Measurements from ENCODE around the gene VAT1. TPM values are rescaled to one million over a fixed set of nuclear protein-coding genes. Genes with fewer than 3 reads are reported as not detected.

Gene VAT1
- total and polyA plus RNA-seq, 9 of the 15 experiments (the other 6 are each of a cell fraction or from before 2014, with no cell fraction given), result 29.4 to 153 (median 66.7) TPM

DNA sequence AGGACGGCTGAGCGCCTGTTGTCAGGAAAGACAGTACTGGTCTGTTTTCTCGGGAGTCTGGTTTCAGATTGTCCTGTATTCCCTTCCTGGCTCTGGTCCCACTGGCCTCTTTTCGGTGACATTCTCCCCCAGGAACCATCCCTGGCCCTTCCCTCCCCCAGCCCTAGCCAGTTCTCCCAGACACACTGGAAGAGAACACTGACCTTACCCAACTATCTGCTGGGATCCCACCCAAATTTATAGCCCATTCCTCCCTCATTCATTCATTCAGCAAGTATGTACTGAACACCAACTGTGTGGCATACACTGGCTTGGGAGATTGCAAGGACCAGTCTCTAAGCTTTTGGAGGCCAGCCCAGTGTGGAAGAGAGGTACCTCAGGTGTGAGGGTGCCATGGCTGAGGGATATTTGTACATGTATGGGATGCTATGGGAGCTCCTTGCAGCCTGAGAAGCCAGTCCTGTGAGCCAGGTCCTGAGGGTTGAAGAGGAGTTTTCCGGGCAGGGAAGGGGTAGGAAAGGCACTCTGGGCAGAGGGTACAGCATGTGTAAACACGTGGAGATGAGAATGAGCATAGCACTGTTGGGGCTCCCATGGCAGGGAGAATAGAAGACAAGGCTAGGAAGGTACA, 8.1 kb upstream of the VAT1 start:
- DNase-seq (ENCODE audit: extremely low read depth in 1 of 4, low spot score in 3 of 4), result no peak
- Histone ChIP-seq H3K79me2 (ENCODE audit: control insufficient read depth, insufficient read depth, low read length) (no peaks in the 10 kb centered on the region), H3K27me3 (ENCODE audit: control insufficient read depth in 2 of 2, insufficient read depth in 2 of 2, low read length in 2 of 2) (no peaks in the 10 kb centered on the region), H3K4me3 (no peak overlapping the region), H3K27ac (ENCODE audit: extremely low read depth, low read depth, low read length) (no peak overlapping the region), H3K9ac (ENCODE audit: insufficient read depth in 1 of 2, low read depth in 2 of 2, low read length in 2 of 2) (peak overlapping the region in 1 of 2 experiments; percentile 24; a peak in 1 of 4 replicates), H2AFZ (ENCODE audit: low read depth, low read length) (no peak overlapping the region), H3K4me1 (replicated peaks in 1 of 2; ENCODE audit: control insufficient read depth in 2 of 2, insufficient read depth in 2 of 2, low read length in 2 of 2) (peaks cover 5 to 26% of the 10 kb centered on the region in 2 experiments), H3K4me2 (ENCODE audit: insufficient read depth, low read length) (no peak overlapping the region), H3K9me3 (replicated peaks; ENCODE audit: control insufficient read depth, insufficient read depth, low read depth, low read length) (no peaks in the 10 kb centered on the region), H3K36me3 (ENCODE audit: control insufficient read depth, insufficient read depth, low read length) (no peaks in the 10 kb centered on the region), H3K9me1 (ENCODE audit: control insufficient read depth, insufficient read depth, low read length) (no peaks in the 10 kb centered on the region), H4K20me1 (replicated peaks; ENCODE audit: control insufficient read depth, insufficient read depth, low read length) (no peaks in the 10 kb centered on the region)
- BruUV-seq (replicated peaks), result no TSS peak
- in situ Hi-C loops (cut with MboI), result no loop called here
- CTCF ChIA-PET (ENCODE audit: low intra/inter-chr PET ratio), result no interaction called here
- peak; percentile 11 for FAIRE-seq
- WGBS (ENCODE audit: insufficient coverage, low coverage, missing lambda C conversion rate), result 32% methylated on average over 6 of the region's 6 CpGs
- intact Hi-C loops (cut with micrococcal nuclease), result no loop called here
- TF ChIP-seq, protein P1, sequence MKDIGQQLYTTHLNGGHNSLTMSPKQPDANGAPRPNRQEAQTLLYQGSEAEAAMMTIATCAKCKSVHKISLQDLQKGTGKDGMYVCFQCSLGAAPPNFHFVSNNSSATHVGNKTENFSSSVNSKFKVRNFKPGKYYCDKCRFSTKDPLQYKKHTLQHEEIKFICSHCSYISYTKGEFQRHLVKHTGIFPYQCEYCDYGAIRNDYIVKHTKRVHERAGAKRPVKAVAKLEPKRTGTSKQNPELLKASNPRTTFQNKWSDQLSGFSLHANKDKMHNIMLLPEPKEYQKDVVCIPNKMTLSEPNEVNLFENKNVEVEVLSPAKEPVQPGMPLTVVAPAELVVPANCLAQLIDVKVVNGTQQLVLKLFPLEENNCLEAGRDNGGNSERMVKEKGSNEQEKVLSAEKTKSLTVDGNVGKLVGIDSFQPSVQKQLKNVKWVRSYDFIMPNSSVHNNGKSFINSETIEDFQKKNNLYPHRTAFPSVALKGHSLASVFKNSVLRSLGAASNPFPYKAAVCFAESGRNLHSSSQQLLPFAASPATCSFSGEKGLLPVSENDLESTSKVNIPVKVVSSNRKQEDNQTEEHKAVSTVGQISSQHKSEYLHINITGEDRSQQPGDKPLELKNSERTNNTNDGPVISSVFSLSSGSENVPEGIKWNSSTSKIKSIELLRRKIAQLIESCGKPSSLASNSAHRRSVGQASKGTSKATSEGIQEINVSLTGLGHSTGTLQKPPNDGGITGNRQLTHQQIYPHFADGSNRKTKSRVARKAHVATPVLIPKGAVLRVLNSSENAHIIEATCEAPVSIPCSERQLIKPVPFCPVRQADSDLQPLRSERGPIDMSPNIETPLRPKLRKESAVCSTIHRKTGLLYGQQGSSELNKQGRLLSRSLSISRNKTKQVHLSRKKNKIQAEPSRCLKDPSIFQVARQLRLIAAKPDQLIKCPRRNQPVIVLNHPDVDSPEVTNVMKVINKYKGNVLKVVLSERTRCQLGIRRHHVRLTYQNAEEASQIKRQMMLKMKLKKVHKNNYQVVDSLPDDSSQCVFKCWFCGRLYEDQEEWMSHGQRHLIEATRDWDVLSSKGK (CRISPR knock-in tag; IDR thresholded peaks at IDR 0.05), result no peak
- TF ChIP-seq, protein P2, sequence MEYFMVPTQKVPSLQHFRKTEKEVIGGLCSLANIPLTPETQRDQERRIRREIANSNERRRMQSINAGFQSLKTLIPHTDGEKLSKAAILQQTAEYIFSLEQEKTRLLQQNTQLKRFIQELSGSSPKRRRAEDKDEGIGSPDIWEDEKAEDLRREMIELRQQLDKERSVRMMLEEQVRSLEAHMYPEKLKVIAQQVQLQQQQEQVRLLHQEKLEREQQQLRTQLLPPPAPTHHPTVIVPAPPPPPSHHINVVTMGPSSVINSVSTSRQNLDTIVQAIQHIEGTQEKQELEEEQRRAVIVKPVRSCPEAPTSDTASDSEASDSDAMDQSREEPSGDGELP (CRISPR knock-in tag; IDR thresholded peaks at IDR 0.05; ENCODE audit: borderline replicate concordance), result no peak
- no peak for TF ChIP-seq RBFOX2 (IDR thresholded peaks at IDR 0.05; ENCODE audit: low read depth, low read length)
- no peak for TF ChIP-seq KLF1 (tag; IDR thresholded peaks at IDR 0.05)
- no peak for TF ChIP-seq ZNF445 (CRISPR knock-in tag; IDR thresholded peaks at IDR 0.05; ENCODE audit: low read depth)
- no peak for TF ChIP-seq ZNF780A (CRISPR knock-in tag; IDR thresholded peaks at IDR 0.05)
- TF ChIP-seq KLF10 (CRISPR knock-in tag; IDR thresholded peaks at IDR 0.05), result no peak
- TF ChIP-seq SMAD3 (CRISPR knock-in tag; conservative IDR thresholded peaks at IDR 0.05), result no peak
- TF ChIP-seq NFIX (CRISPR knock-in tag; IDR thresholded peaks at IDR 0.05; ENCODE audit: low read depth), result no peak
- POLR2A ChIA-PET, result interaction anchor here (0.7 to 1.8 kb wide), 3 partner anchors 12 to 34 kb away, joined by 3 to 7 read pairs (median 6); partner anchors contain the start of gene RPL27
- no peak for ATAC-seq

Measured in K562 (cell line).